MM.1S (cell line): ENCODE results near the gene ZNF710.

Experiments used
- DNase-seq: peaks from one replicate; pipeline ENCODE4 v3.0.0-alpha.2; 2015
- H2AFZ ChIP-seq: fragments of 300-600 bp; sonication (generic); 2 replicates; pipeline ENCODE4 v1.6.0; 2016; ENCODE audit warnings: antibody characterized with exemption, low read length
- H3F3A ChIP-seq: fragments of 300-600 bp; sonication (generic); 2 replicates; pipeline ENCODE4 v1.6.1; 2016; ENCODE audit warnings: mild to moderate bottlenecking, antibody characterized with exemption, low read length, moderate library complexity, mixed read lengths; ENCODE audit not compliant: insufficient read depth
- H3K27ac ChIP-seq: fragments of 300-600 bp; sonication (generic); 2 replicates; pipeline ENCODE4 v1.5.1; 2016; ENCODE audit warnings: mild to moderate bottlenecking, low read length
- H3K27me3 ChIP-seq: fragments of 300-600 bp; sonication (generic); replicated peaks from 2 replicates; pipeline ENCODE4 v1.6.0; 2016; ENCODE audit warnings: low read length; ENCODE audit not compliant: insufficient read depth
- H3K36me3 ChIP-seq: fragments of 300-600 bp; sonication (generic); replicated peaks from 2 replicates; pipeline ENCODE4 v1.6.1; 2016; ENCODE audit warnings: mild to moderate bottlenecking, low read length, mixed read lengths; ENCODE audit not compliant: insufficient read depth
- H3K4me1 ChIP-seq: fragments of 300-600 bp; sonication (generic); 2 replicates; pipeline ENCODE4 v1.6.1; 2016; ENCODE audit warnings: low read length, mixed read lengths
- H3K4me2 ChIP-seq: fragments of 300-600 bp; sonication (generic); 2 replicates; pipeline ENCODE4 v1.6.0; 2016; ENCODE audit warnings: low read depth, low read length
- H3K4me3 ChIP-seq: fragments of 300-600 bp; sonication (generic); 2 replicates; pipeline ENCODE4 v1.5.1; 2016; ENCODE audit warnings: low read length, mixed read lengths
- H3K79me2 ChIP-seq: fragments of 300-600 bp; sonication (generic); 2 replicates; pipeline ENCODE4 v1.6.1; 2016; ENCODE audit warnings: mixed run types, low read length, mixed read lengths
- H3K9ac ChIP-seq: fragments of 300-600 bp; sonication (generic); 2 replicates; pipeline ENCODE4 v1.6.1; 2016; ENCODE audit warnings: low read length, mixed read lengths
- H3K9me2 ChIP-seq: fragments of 300-600 bp; sonication (generic); replicated peaks from 2 replicates; pipeline ENCODE4 v1.6.1; 2016; ENCODE audit warnings: mild to moderate bottlenecking, low read length, mixed read lengths; ENCODE audit not compliant: insufficient read depth
- H3K9me3 ChIP-seq: fragments of 300-600 bp; sonication (generic); replicated peaks from 2 replicates; pipeline ENCODE4 v1.6.1; 2016; ENCODE audit warnings: mild to moderate bottlenecking, low read length, mixed read lengths; ENCODE audit not compliant: insufficient read depth
- H4K20me1 ChIP-seq: fragments of 300-600 bp; sonication (generic); 2 replicates; pipeline ENCODE4 v1.6.1; 2016; ENCODE audit warnings: mild to moderate bottlenecking, low read length, moderate library complexity, mixed read lengths; ENCODE audit not compliant: insufficient read depth
- EZH2 ChIP-seq: fragments of 300-600 bp; sonication (generic); optimal IDR thresholded peaks from 2 replicates; pipeline ENCODE3; 2017; ENCODE audit warnings: low read depth, mild to moderate bottlenecking, antibody characterized with exemption, low read length, mixed read lengths
- EZH2phosphoT487 ChIP-seq: fragments of 300-600 bp; sonication (generic); IDR thresholded peaks from 2 replicates; pipeline ENCODE4 v1.6.1; 2018; ENCODE audit warnings: antibody characterized with exemption, low read length
- TF ChIP-seq, protein P1 (sequence below): fragments of 300-600 bp; sonication (generic); IDR thresholded peaks from 2 replicates; pipeline ENCODE4 v1.5.1; 2016; ENCODE audit warnings: antibody characterized with exemption, low read length, mixed read lengths

The ZNF710 gene

DNA sequence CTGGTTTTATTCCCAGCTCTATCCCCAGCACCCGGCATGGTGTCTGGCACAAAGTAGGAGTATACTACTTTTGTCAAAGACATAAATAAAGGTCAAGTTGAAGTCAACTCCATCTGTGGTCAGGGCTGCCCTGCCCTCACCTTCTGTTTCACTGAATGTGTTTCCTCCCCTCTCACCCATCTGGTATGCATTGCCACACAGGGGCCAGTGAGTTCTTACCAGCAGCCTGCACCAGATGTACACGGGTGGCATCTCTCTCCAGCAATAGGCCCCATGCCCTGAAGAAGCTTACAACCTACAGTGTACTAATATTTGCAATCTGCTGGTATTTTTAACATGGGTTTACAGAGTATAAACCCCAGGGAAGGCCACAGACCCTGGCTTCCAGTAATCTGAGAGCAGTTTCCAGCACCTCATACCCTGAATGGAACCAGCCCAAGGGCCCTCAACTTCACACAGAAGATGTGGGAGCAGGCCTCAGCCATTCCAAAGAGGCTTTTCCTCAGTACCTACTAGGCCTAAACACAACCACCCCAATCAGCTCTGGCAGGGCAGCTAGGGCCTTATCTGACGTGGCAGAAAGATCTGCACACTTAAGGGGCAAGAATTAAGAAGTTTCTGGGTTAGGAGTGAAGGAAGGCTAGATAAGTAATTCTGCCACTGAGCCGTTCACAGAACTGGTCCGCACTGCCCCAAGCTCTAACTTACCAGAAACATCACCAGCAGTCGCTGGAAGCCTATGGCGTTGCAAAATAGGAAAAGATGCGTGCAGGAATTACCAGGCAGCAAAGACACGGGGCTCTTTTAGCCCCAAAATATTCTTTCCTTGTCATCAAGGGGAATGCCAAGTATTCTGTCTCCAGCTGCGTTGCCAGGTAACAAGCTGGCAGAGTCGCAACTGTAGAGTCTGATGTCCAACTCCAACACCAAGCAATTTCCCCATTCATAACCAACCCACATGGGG, 99.0 kb downstream of the ZNF710 start:
- H3F3A ChIP-seq: peaks cover 72% of the 10 kb centered on the region
- H3K9ac ChIP-seq: peak overlapping the region; percentile 99
- peak; percentile 92 for DNase-seq
- H3K4me1 ChIP-seq: peaks cover 60% of the 10 kb centered on the region
- peak overlapping the region; percentile 97 for H3K27ac ChIP-seq
- peak overlapping the region; percentile 100 for H3K4me2 ChIP-seq
- H3K9me3 ChIP-seq: no peaks in the 10 kb centered on the region
- peaks cover 39% of the 10 kb centered on the region for H3K79me2 ChIP-seq
- no peaks in the 10 kb centered on the region for H3K36me3 ChIP-seq
- H3K27me3 ChIP-seq: no peaks in the 10 kb centered on the region
- H3K9me2 ChIP-seq: no peaks in the 10 kb centered on the region
- H4K20me1 ChIP-seq: no peaks in the 10 kb centered on the region
- H3K4me3 ChIP-seq: peak overlapping the region; percentile 87; the same call in 1 of the 2 replicates
- H2AFZ ChIP-seq: no peak overlapping the region
- no peak for TF ChIP-seq EZH2
- no peak for TF ChIP-seq EZH2phosphoT487
- TF ChIP-seq, protein P1, sequence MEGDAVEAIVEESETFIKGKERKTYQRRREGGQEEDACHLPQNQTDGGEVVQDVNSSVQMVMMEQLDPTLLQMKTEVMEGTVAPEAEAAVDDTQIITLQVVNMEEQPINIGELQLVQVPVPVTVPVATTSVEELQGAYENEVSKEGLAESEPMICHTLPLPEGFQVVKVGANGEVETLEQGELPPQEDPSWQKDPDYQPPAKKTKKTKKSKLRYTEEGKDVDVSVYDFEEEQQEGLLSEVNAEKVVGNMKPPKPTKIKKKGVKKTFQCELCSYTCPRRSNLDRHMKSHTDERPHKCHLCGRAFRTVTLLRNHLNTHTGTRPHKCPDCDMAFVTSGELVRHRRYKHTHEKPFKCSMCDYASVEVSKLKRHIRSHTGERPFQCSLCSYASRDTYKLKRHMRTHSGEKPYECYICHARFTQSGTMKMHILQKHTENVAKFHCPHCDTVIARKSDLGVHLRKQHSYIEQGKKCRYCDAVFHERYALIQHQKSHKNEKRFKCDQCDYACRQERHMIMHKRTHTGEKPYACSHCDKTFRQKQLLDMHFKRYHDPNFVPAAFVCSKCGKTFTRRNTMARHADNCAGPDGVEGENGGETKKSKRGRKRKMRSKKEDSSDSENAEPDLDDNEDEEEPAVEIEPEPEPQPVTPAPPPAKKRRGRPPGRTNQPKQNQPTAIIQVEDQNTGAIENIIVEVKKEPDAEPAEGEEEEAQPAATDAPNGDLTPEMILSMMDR: no peak

DNA sequence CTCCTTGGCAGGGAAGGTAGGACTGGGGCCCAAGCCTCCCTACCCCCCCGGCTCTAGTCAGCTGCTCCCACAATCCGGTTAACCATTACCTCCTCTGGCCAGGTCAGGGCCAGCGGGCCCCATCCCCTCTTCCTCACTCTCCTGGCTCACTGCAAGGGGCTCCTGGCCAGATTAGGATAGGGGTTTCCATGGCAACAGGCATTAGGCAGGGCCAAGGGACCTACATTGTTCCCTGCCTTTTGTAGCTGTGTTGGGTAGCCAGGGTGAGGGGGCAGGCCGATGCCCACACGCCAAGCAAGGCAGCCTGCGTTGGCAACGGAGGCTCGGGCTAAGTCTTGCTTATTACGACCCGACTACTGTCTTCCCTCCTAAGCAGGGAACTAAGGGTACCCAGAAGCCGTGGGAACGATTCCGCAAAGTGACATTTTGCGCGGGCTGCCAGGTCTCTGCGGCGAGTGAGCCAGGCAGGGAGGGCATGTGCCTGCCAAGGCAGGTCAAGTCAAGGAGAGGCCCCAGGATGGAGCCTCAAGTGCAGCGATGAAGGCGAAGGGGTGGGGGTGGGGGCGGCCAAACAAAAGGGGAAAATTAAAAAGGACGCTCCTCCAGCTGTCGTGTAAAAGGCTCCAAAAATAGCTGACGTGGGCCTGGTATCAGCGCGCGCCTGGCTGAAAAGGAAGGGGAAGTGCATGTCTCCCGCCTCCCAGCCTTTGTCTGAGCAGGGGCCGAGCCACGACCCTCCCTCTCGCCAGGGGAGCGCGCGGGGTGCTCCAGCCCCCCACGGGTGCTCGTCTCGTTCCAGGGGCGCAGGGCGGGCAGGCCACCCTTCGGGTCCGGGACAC, 100.2 kb downstream of the ZNF710 start:
- peaks cover 49% of the 10 kb centered on the region for H3K4me1 ChIP-seq
- H2AFZ ChIP-seq: no peak overlapping the region
- H3K79me2 ChIP-seq: peaks cover 31% of the 10 kb centered on the region

More for the DNA sequence above, 100.2 kb downstream of the ZNF710 start:
- Histone ChIP-seq H3K4me3 (peak overlapping the region; percentile 87), H3K9me2 (no peaks in the 10 kb centered on the region), H3K9me3 (no peaks in the 10 kb centered on the region), H3K27ac (peak overlapping the region; percentile 97), H3K36me3 (no peaks in the 10 kb centered on the region), H3K4me2 (peak overlapping the region; percentile 100), H4K20me1 (no peaks in the 10 kb centered on the region), H3K27me3 (no peaks in the 10 kb centered on the region), H3K9ac (peak overlapping the region; percentile 99), H3F3A (peaks cover 61% of the 10 kb centered on the region)
- DNase-seq: peak; percentile 63
- no peak for TF ChIP-seq EZH2
- TF ChIP-seq, protein P1: no peak
- no peak for TF ChIP-seq EZH2phosphoT487
